Activated CD4-positive, alpha-beta T cell treated with anti-CD3 and anti-CD28 coated beads for 1 hour (primary cell): ENCODE results near the gene KDF1.
A peak's percentile ranks its signal among the peaks of the same experiment; 100 is the strongest.

Source experiments
- DNase-seq: peaks from one replicate; pipeline ENCODE4 v3.0.0-alpha.2; 2020

KDF1 gene

GRCh38 chr1:26959722-26960624 lies at the start of gene KDF1:
KDF1 (minus strand) TSS chr1:26960468; CDS start chr1:26952380, 8,088 bp downstream.
- DNase-seq = peak; percentile 34

- DNase-seq = no peak
Measured at GRCh38 chr1:27009601-27010197, 49.4 kb upstream of the KDF1 start.

GRCh38 chr1:27007909-27008582 lies 47.8 kb upstream of the KDF1 start:
- no peak for DNase-seq

- no peak for DNase-seq
Measured at GRCh38 chr1:27006683-27007082, 46.4 kb upstream of the KDF1 start.

GRCh38 chr1:27005648-27006496 lies 45.6 kb upstream of the KDF1 start:
- DNase-seq = no peak

- DNase-seq = no peak
Measured at GRCh38 chr1:27005166-27005530, 44.9 kb upstream of the KDF1 start.

GRCh38 chr1:27004471-27005165 lies 44.4 kb upstream of the KDF1 start:
- DNase-seq = no peak

GRCh38 chr1:27003745-27004470 lies 43.6 kb upstream of the KDF1 start:
- DNase-seq = no peak

- DNase-seq = no peak
Measured at GRCh38 chr1:27001570-27002360, 41.5 kb upstream of the KDF1 start.

- DNase-seq = no peak
Measured at GRCh38 chr1:27000817-27001460, 40.7 kb upstream of the KDF1 start.

GRCh38 chr1:27000090-27000816 lies 40.0 kb upstream of the KDF1 start:
- DNase-seq = no peak

- no peak for DNase-seq
Measured at GRCh38 chr1:26999440-26999987, 39.2 kb upstream of the KDF1 start.

GRCh38 chr1:26998429-26999300 lies 38.4 kb upstream of the KDF1 start:
- no peak for DNase-seq

- no peak for DNase-seq
Measured at GRCh38 chr1:26996665-26997064, 36.4 kb upstream of the KDF1 start.

- no peak for DNase-seq
Measured at GRCh38 chr1:26996024-26996423, 35.8 kb upstream of the KDF1 start.

- DNase-seq = no peak
Measured at GRCh38 chr1:26994787-26995517, 34.7 kb upstream of the KDF1 start.
